ENCODE data around the gene TESK2. TPM values are rescaled to one million over a fixed set of nuclear protein-coding genes. Genes with fewer than 3 reads are reported as not detected.

Gene TESK2
- total and polyA plus RNA-seq, 10 donors: 3.2 to 11.5 (median 7.7) TPM

- intact Hi-C loops (cut with DNase I; ENCODE audit: low total_unique reads): no loop called here
- H3K27ac ChIP-seq: no peak overlapping the region
- H3K9me3 ChIP-seq: no peaks in the 10 kb centered on the region
- no peaks in the 10 kb centered on the region for H3K27me3 ChIP-seq (replicated peaks in 1 of 7)
- TF ChIP-seq POLR2AphosphoS5 (IDR thresholded peaks at IDR 0.05): no peak
- no peak for TF ChIP-seq CTCF (IDR thresholded peaks at IDR 0.05 in 8 of 11, conservative IDR thresholded peaks at IDR 0.05 in 3 of 11)
- no peak for TF ChIP-seq POLR2A (IDR thresholded peaks at IDR 0.05)
- H3K36me3 ChIP-seq: no peaks in the 10 kb centered on the region
- DNase-seq: no peak
- H3K4me3 ChIP-seq: no peak overlapping the region
- peaks cover 0 to 11% (median 0%) of the 10 kb centered on the region in 6 donors for H3K4me1 ChIP-seq
- 94 to 97% (median 96%) methylated on average over 6 of the region's 6 CpGs for WGBS, 5 donors
Measured at GRCh38 chr1:45379524-45379923, 111.4 kb downstream of the TESK2 start.

- Histone ChIP-seq H3K27me3 (replicated peaks in 1 of 7) (no peaks in the 10 kb centered on the region), H3K9me3 (no peaks in the 10 kb centered on the region), H3K36me3 (no peaks in the 10 kb centered on the region), H3K27ac (no peak overlapping the region), H3K4me3 (no peak overlapping the region), H3K4me1 (peaks cover 0 to 24% (median 11%) of the 10 kb centered on the region in 6 donors)
- TF ChIP-seq CTCF (IDR thresholded peaks at IDR 0.05 in 8 of 11, conservative IDR thresholded peaks at IDR 0.05 in 3 of 11) (no peak), POLR2AphosphoS5 (IDR thresholded peaks at IDR 0.05) (no peak), POLR2A (IDR thresholded peaks at IDR 0.05) (no peak)
- intact Hi-C loops (cut with DNase I; ENCODE audit: low total_unique reads): no loop called here
- no peak for DNase-seq
Measured at GRCh38 chr1:45378184-45378583, 112.8 kb downstream of the TESK2 start.

GRCh38 chr1:45375104-45376090 lies 115.6 kb downstream of the TESK2 start:
- intact Hi-C loops (cut with DNase I; ENCODE audit: low total_unique reads): no loop called here
- H3K36me3 ChIP-seq: no peaks in the 10 kb centered on the region
- no peaks in the 10 kb centered on the region for H3K9me3 ChIP-seq
- no peak overlapping the region for H3K27ac ChIP-seq
- no peak for DNase-seq
- 65 to 79% (median 74%) methylated on average over 3 of the region's 3 CpGs for WGBS, 5 donors
- H3K4me3 ChIP-seq: no peak overlapping the region
- TF ChIP-seq CTCF (IDR thresholded peaks at IDR 0.05 in 8 of 11, conservative IDR thresholded peaks at IDR 0.05 in 3 of 11) (no peak), POLR2AphosphoS5 (IDR thresholded peaks at IDR 0.05) (no peak), POLR2A (IDR thresholded peaks at IDR 0.05) (no peak)
- peaks cover 0 to 34% (median 14%) of the 10 kb centered on the region in 6 donors for H3K4me1 ChIP-seq
- no peaks in the 10 kb centered on the region for H3K27me3 ChIP-seq (replicated peaks in 1 of 7)

GRCh38 chr1:45373573-45373972 lies 117.4 kb downstream of the TESK2 start:
- H3K4me1 ChIP-seq: peaks cover 0 to 35% (median 14%) of the 10 kb centered on the region in 6 donors
- no peaks in the 10 kb centered on the region for H3K27me3 ChIP-seq (replicated peaks in 1 of 7)
- intact Hi-C loops (cut with DNase I; ENCODE audit: low total_unique reads): no loop called here
- H3K27ac ChIP-seq: peak overlapping the region in 4 of 8 donors; percentile 1 to 33 (median 28)
- TF ChIP-seq POLR2A (IDR thresholded peaks at IDR 0.05) (no peak), CTCF (IDR thresholded peaks at IDR 0.05 in 8 of 11, conservative IDR thresholded peaks at IDR 0.05 in 3 of 11) (no peak), POLR2AphosphoS5 (IDR thresholded peaks at IDR 0.05) (no peak)
- no peak for DNase-seq
- H3K4me3 ChIP-seq: no peak overlapping the region
- H3K36me3 ChIP-seq: no peaks in the 10 kb centered on the region
- H3K9me3 ChIP-seq: no peaks in the 10 kb centered on the region
